H1 (cell line): Measurements from ENCODE around the gene AIFM1. TPM values are rescaled to one million over a fixed set of nuclear protein-coding genes. Genes with fewer than 3 reads are reported as not detected.

ENCODE experiments used
- CTCF ChIA-PET: fragments of 300-600 bp; sonication (Branson Sonifier 250); formaldehyde crosslinking; loops from one replicate; lab custom pipeline; 2021; ENCODE audit not compliant: partially characterized antibody; lab: Charles Lee
- POLR2A ChIA-PET: fragments of 300-600 bp; sonication (Branson Sonifier 250); formaldehyde crosslinking; loops from one replicate; lab custom pipeline; 2021; ENCODE audit warnings: inconsistent platforms; ENCODE audit not compliant: partially characterized antibody; lab: Charles Lee
- DNase-seq, 2 experiments: peaks; one replicate each; pipeline versions ENCODE4 v3.0.0 to v3.0.0-alpha.2; 2010 to 2022; ENCODE audit warnings: low spot score in 2 of 2, low read depth in 1 of 2, mixed read lengths in 1 of 2
- FAIRE-seq: peaks from 2 replicates; lab custom pipeline; 2011; peaks lifted over from hg19 to GRCh38; lab: Jason Lieb, UNC
- H2AFZ ChIP-seq: 2 replicates; pipeline ENCODE4 v1.8.1; 2012; ENCODE audit warnings: low read length, inconsistent platforms
- H2AK5ac ChIP-seq: 2 replicates; pipeline ENCODE4 v1.6.1; 2013; ENCODE audit warnings: low read depth, low read length
- H2BK120ac ChIP-seq: replicated peaks from 2 replicates; pipeline ENCODE3; 2013; ENCODE audit warnings: low read depth, low read length, inconsistent platforms
- H2BK12ac ChIP-seq: 2 replicates; pipeline ENCODE4 v1.6.1; 2013; ENCODE audit warnings: low read depth, low read length
- H2BK15ac ChIP-seq: 2 replicates; pipeline ENCODE4 v1.6.1; 2013; ENCODE audit warnings: low read length
- H2BK20ac ChIP-seq: 2 replicates; pipeline ENCODE4 v1.6.1; 2013; ENCODE audit warnings: low read length
- H2BK5ac ChIP-seq: 2 replicates; pipeline ENCODE4 v1.6.1; 2013; ENCODE audit warnings: low read depth, low read length
- H3K14ac ChIP-seq: 2 replicates; pipeline ENCODE4 v1.6.1; 2013; ENCODE audit warnings: inconsistent platforms; ENCODE audit not compliant: insufficient read length
- H3K18ac ChIP-seq: 2 replicates; pipeline ENCODE4 v1.6.1; 2013; ENCODE audit warnings: low read length; ENCODE audit errors: extremely low read depth
- H3K23ac ChIP-seq: 2 replicates; pipeline ENCODE4 v1.6.1; 2013; ENCODE audit warnings: inconsistent platforms; ENCODE audit not compliant: insufficient read length
- H3K23me2 ChIP-seq: 2 replicates; pipeline ENCODE4 v1.6.1; 2013; ENCODE audit warnings: low read depth, low read length
- H3K27ac ChIP-seq: 2 replicates; pipeline ENCODE4 v1.6.1; 2011; ENCODE audit warnings: low read depth, low read length, inconsistent platforms
- H3K27me3 ChIP-seq, 4 experiments: replicated peaks in 1 of 4; 1 replicate in 1 of 4; 2 replicates in 3 of 4; pipeline versions ENCODE4 v1.6.1 to v1.8.1; 2011 to 2013; ENCODE audit warnings: low read length in 3 of 4, mild to moderate bottlenecking in 3 of 4, inconsistent platforms in 2 of 4, mixed read lengths in 2 of 4, moderate library complexity in 1 of 4; ENCODE audit not compliant: control insufficient read depth in 3 of 4, insufficient read depth in 3 of 4; ENCODE audit errors: extremely low read depth in 1 of 4
- H3K36me3 ChIP-seq, 4 experiments: 2 replicates each; pipeline versions ENCODE4 v1.6.1 to v1.8.1; 2011 to 2013; ENCODE audit warnings: mild to moderate bottlenecking in 4 of 4, low read length in 3 of 4, moderate library complexity in 2 of 4, control low read depth in 1 of 4, inconsistent platforms in 1 of 4; ENCODE audit not compliant: insufficient read depth in 4 of 4, control insufficient read depth in 2 of 4
- H3K4ac ChIP-seq: replicated peaks from 2 replicates; pipeline ENCODE3; 2013; ENCODE audit warnings: low read length, low read depth, mixed read lengths, inconsistent platforms; ENCODE audit not compliant: insufficient read length
- H3K4me1 ChIP-seq, 4 experiments: replicated peaks in 1 of 4; 1 replicate in 1 of 4; 2 replicates in 3 of 4; pipeline versions ENCODE4 v1.6.1 to v1.8.1; 2011 to 2013; ENCODE audit warnings: low read length in 3 of 4, inconsistent platforms in 2 of 4, mixed read lengths in 1 of 4; ENCODE audit not compliant: insufficient read depth in 4 of 4, control insufficient read depth in 3 of 4
- H3K4me2 ChIP-seq, 2 experiments: 2 replicates each; pipeline versions ENCODE4 v1.6.1 to v1.8.1; 2011 to 2013; ENCODE audit warnings: low read depth in 2 of 2, low read length in 2 of 2, control low read depth in 1 of 2, inconsistent platforms in 1 of 2, mild to moderate bottlenecking in 1 of 2; ENCODE audit not compliant: insufficient read depth in 1 of 2
- H3K4me3 ChIP-seq, 4 experiments: fragments of 200-600, 300-600 bp in 1 of 4; sonication (generic), shearing (Covaris generic), sonication (Bioruptor Twin) in 1 of 4; 2 replicates each; pipeline versions ENCODE4 v1.5.1 to v1.8.1; 2011 to 2016; ENCODE audit warnings: low read length in 4 of 4, low read depth in 3 of 4, control low read depth in 2 of 4, inconsistent platforms in 2 of 4, mild to moderate bottlenecking in 2 of 4, mixed read lengths in 1 of 4, moderate library complexity in 1 of 4; ENCODE audit not compliant: insufficient read depth in 2 of 4; ENCODE audit errors: extremely low read depth in 1 of 4
- H3K56ac ChIP-seq: replicated peaks from 2 replicates; pipeline ENCODE3; 2013; ENCODE audit warnings: low read depth, mild to moderate bottlenecking, mixed read lengths, low read length, inconsistent platforms; ENCODE audit not compliant: insufficient read length
- H3K79me1 ChIP-seq: 2 replicates; pipeline ENCODE4 v1.6.1; 2013; ENCODE audit warnings: low read depth, low read length, control low read depth
- H3K79me2 ChIP-seq, 2 experiments: 2 replicates each; pipeline versions ENCODE4 v1.6.1 to v1.8.1; 2012 to 2013; ENCODE audit warnings: low read length in 2 of 2, mild to moderate bottlenecking in 2 of 2, inconsistent platforms in 1 of 2; ENCODE audit not compliant: insufficient read depth in 2 of 2, control insufficient read depth in 1 of 2
- H3K9ac ChIP-seq, 4 experiments: replicated peaks in 1 of 4; 1 replicate in 1 of 4; 2 replicates in 3 of 4; pipeline versions ENCODE4 v1.6.1 to v1.8.1; 2011 to 2013; ENCODE audit warnings: low read depth in 3 of 4, low read length in 3 of 4, control low read depth in 2 of 4, mild to moderate bottlenecking in 2 of 4, moderate library complexity in 2 of 4, inconsistent platforms in 1 of 4; ENCODE audit errors: extremely low read depth in 1 of 4
- H3K9me3 ChIP-seq, 2 experiments: 2 replicates each; pipeline versions ENCODE4 v1.6.1 to v1.8.1; 2012 to 2013; ENCODE audit warnings: mild to moderate bottlenecking in 2 of 2, moderate library complexity in 2 of 2, control low read depth in 1 of 2, inconsistent platforms in 1 of 2, low read depth in 1 of 2, low read length in 1 of 2, mixed read lengths in 1 of 2; ENCODE audit not compliant: insufficient read depth in 2 of 2
- H4K20me1 ChIP-seq, 2 experiments: replicated peaks in 1 of 2; 2 replicates each; pipeline versions ENCODE3 to v1.8.1; 2011 to 2013; ENCODE audit warnings: inconsistent platforms in 2 of 2, low read length in 2 of 2, mild to moderate bottlenecking in 1 of 2; ENCODE audit not compliant: insufficient read depth in 2 of 2, control insufficient read depth in 1 of 2
- H4K5ac ChIP-seq: 2 replicates; pipeline ENCODE4 v1.6.1; 2013; ENCODE audit warnings: low read length, low read depth, mixed read lengths, inconsistent platforms; ENCODE audit not compliant: insufficient read length
- H4K8ac ChIP-seq: 2 replicates; pipeline ENCODE4 v1.8.0; 2013; ENCODE audit warnings: mild to moderate bottlenecking, moderate library complexity, low read length, inconsistent platforms; ENCODE audit not compliant: insufficient read depth; ENCODE audit errors: extremely low read depth
- H4K91ac ChIP-seq: replicated peaks from 2 replicates; pipeline ENCODE3; 2013; ENCODE audit warnings: low read length, mixed read lengths, inconsistent platforms; ENCODE audit not compliant: insufficient read length
- BACH1 ChIP-seq: IDR thresholded peaks from 2 replicates; pipeline ENCODE4 v1.6.1; 2012; ENCODE audit warnings: low read length, improper control_type of control experiment
- CEBPB ChIP-seq: IDR thresholded peaks from 2 replicates; pipeline ENCODE4 v1.6.1; 2012; ENCODE audit warnings: low read depth, low read length
- CREB1 ChIP-seq: IDR thresholded peaks from 2 replicates; pipeline ENCODE4 v1.6.1; 2012; ENCODE audit warnings: inconsistent platforms
- CTBP2 ChIP-seq: IDR thresholded peaks from 2 replicates; pipeline ENCODE4 v1.7.0; 2011; ENCODE audit warnings: borderline replicate concordance, mild to moderate bottlenecking, moderate library complexity, mixed read lengths, low read length; ENCODE audit not compliant: insufficient read depth, insufficient read length
- NANOG ChIP-seq: IDR thresholded peaks from 2 replicates; pipeline ENCODE4 v1.6.1; 2011; ENCODE audit warnings: low read length, low read depth, mild to moderate bottlenecking, inconsistent platforms; ENCODE audit not compliant: insufficient read depth, poor library complexity, severe bottlenecking
- RNF2 ChIP-seq: fragments of 200-900, 300-1000 bp; sonication (generic); IDR thresholded peaks from 2 replicates; pipeline ENCODE4 v1.7.1; 2016; ENCODE audit warnings: borderline replicate concordance, low read depth, mild to moderate bottlenecking, antibody characterized with exemption, low read length; ENCODE audit not compliant: poor library complexity, severe bottlenecking; ENCODE audit errors: missing control alignments
- SAP30 ChIP-seq: fragments of 300-600 bp; sonication (generic); IDR thresholded peaks from 2 replicates; pipeline ENCODE4 v1.7.1; 2012; ENCODE audit warnings: low read length, moderate library complexity, mild to moderate bottlenecking, inconsistent platforms; ENCODE audit not compliant: insufficient read depth, insufficient replicate concordance
- ZNF274 ChIP-seq: IDR thresholded peaks from 2 replicates; pipeline ENCODE4 v1.7.0; 2012; ENCODE audit warnings: low read length, borderline replicate concordance; ENCODE audit errors: extremely low read depth
- WGBS, 2 experiments: shearing (Covaris generic) in 1 of 2; methylation state at CpG; one replicate each; pipeline versions ENCODE4 v1.1.6 to v1.1.7; 2013 to 2015; ENCODE audit warnings: low lambda C conversion rate in 2 of 2, mixed read lengths in 2 of 2, inconsistent platforms in 1 of 2, low coverage in 1 of 2, missing lambda C conversion rate in 1 of 2; ENCODE audit not compliant: insufficient replicate concordance in 2 of 2, insufficient coverage in 1 of 2, insufficient read length in 1 of 2; ENCODE audit errors: extremely low coverage in 1 of 2, missing lambda C conversion rate in 1 of 2; 5-methylcytosine and 5-hydroxymethylcytosine counted together
- long read RNA-seq, 2 experiments: library from RNA in 1 of 2; library from capped mRNA in 1 of 2; stranded (forward); transcript quantifications; one replicate each; pipeline ENCODE4 v2.0.0, GENCODE V29; 2021; ENCODE audit warnings: inconsistent platforms in 1 of 2
- polyA minus RNA-seq, 3 experiments: library from RNA; depleted of rRNA, polyadenylated mRNA; stranded (reverse); fragments of >200 nt; gene quantifications; 1 replicate in 2 of 3; 2 replicates in 1 of 3; pipeline ENCODE4 v1.2.3, GENCODE V29; 2011
- polyA plus RNA-seq, 7 experiments: library from polyadenylated mRNA; depleted of rRNA in 3 of 7; stranded (reverse) in 5 of 7; unstranded in 2 of 7; fragments of >200 nt in 5 of 7; fragments of 200-250 nt in 2 of 7; gene quantifications; 1 replicate in 5 of 7; 2 replicates in 1 of 7; 4 replicates in 1 of 7; pipeline versions ENCODE4 v1.2.1 to v1.2.3, GENCODE V29; 2011 to 2013; ENCODE audit warnings: missing spikeins in 2 of 7, mixed read lengths in 2 of 7
- total RNA-seq: library from RNA; stranded (reverse); fragmentation: NEBNext Ultra II Directional; extraction: Animal tissue kit (Norgen Biotek cat#: 25700); gene quantifications from 2 replicates; pipeline ENCODE4 v1.2.1, GENCODE V29; 2021

AIFM1 gene
- total RNA-seq (52.8 and 55.4 TPM in 2 replicates), polyA plus RNA-seq (2011; rRNA removed) (23.7 and 34.1 TPM in 2 replicates), polyA minus RNA-seq (2011; rRNA and poly(A)+ RNA removed) (21.8 and 26.4 TPM in 2 replicates)
- polyA plus RNA-seq (2011; cell fraction: cytosol; rRNA removed), result 44.8 TPM
- 31.9 TPM for polyA plus RNA-seq (2011; cell fraction: nucleus; rRNA removed)
- 55.8 to 58.1 TPM (median 57.1 TPM) in 4 replicates for polyA plus RNA-seq (2012, experiment 1 of 2)
- 11.7 TPM for polyA plus RNA-seq (2012, experiment 2 of 2)
- 44.0 TPM for polyA plus RNA-seq (2013, experiment 1 of 2)
- 45.9 TPM for polyA plus RNA-seq (2013, experiment 2 of 2)
- polyA minus RNA-seq (2011; cell fraction: cytosol; rRNA and poly(A)+ RNA removed), result 13.0 TPM
- 10.6 TPM for polyA minus RNA-seq (2011; cell fraction: nucleus; rRNA and poly(A)+ RNA removed)
- long read RNA-seq, experiment 1, transcript AIFM1-201 (16 exons, 2,260 nt), result major isoform, 12 of 43 reads
- long read RNA-seq, experiment 1, partial matches to known transcripts, result 25 of 43 reads
- long read RNA-seq, experiment 1, other reads (novel, unspliced or antisense), result 6 of 43 reads
- long read RNA-seq, experiment 2, transcript AIFM1-201 (16 exons, 2,260 nt), result major isoform, 69 of 88 reads
- long read RNA-seq, experiment 2, partial matches to known transcripts, result 10 of 88 reads
- long read RNA-seq, experiment 2, other reads (novel, unspliced or antisense), result 8 of 88 reads

DNA sequence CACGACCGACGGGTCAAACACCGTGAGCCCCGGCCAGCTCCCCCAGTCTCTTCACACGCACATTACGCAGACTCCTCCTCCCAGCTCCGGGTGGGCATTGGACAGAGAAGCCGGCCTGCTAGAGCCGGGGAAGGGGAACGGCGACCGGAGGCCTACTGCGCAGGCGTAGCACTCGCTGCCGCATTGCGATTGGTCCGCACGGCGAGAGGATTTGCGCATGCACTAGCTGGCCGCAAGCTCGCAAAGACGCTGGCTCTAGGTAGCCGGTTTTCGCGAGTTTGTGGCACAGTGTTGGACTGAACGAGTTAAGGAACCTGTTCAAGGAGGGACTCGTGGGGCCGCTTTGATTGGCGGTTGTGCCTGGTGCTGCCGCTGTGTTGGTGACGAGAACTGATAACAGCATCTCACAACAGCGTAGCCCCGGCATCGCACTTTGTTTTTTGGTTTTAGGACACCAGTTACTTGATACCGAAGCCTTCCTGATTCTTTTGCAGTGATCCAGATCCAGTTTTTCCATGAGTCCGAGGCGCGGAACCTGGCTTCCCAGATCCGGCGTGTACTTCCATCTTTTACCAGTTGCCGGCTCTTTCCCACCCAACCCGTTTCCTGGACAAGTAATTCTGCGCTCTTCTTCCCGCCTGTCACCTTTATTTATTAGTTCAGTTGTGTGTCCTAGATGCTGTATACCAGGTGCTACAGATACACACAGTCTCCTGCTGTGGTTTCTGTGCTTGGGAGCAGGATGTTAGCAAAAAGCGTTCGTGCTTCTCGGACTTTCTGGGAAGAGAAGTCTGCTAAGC is at the start of gene AIFM1:
TSS of gene AIFM1 (minus strand) at position 139 of the 800 bp plus-strand sequence. CDS start 185 bp downstream, outside the sequence.
- H3K4ac ChIP-seq, result no peak within 1 kb of the TSS
- no peaks in the 10 kb centered on the region for H4K20me1 ChIP-seq
- peak within 1 kb of the TSS; percentile 69 for H3K56ac ChIP-seq
- 2% methylated on average over 48 of the region's 50 CpGs; no CpG with 5 or more reads in 1 of the 2 experiments for WGBS, 2 experiments
- H3K18ac ChIP-seq, result peak within 1 kb of the TSS; percentile 83
- 0 out of 2 replicates have a peak within 1 kb of the TSS, but pooled peaks have one; percentile 60 for H2BK12ac ChIP-seq
- H2BK15ac ChIP-seq, result no peak within 1 kb of the TSS
- ChIA-PET CTCF (no interaction called here), POLR2A (interaction anchor here (0.6 to 1.2 kb wide), 2 partner anchors 8 to 554 kb away, joined by 3 read pairs; no protein-coding TSS in a partner anchor)
- H3K14ac ChIP-seq, result no peak within 1 kb of the TSS
- no peak within 1 kb of the TSS for H4K91ac ChIP-seq
- no peak within 1 kb of the TSS for H3K23ac ChIP-seq
- no peak within 1 kb of the TSS for H2BK20ac ChIP-seq
- peak within 1 kb of the TSS; percentile 83 for H4K5ac ChIP-seq
- H3K79me2 ChIP-seq, result peaks cover 0 to 12% of the 10 kb centered on the region in 2 experiments; a peak in 2 of 4 replicates
- peaks cover 0 to 6% (median 0%) of the 10 kb centered on the region in 4 experiments; a peak in 4 of 7 replicates for H3K4me1 ChIP-seq
- H2AK5ac ChIP-seq, result no peak within 1 kb of the TSS
- no peaks in the 10 kb centered on the region for H3K9me3 ChIP-seq
- H2AFZ ChIP-seq, result peak within 1 kb of the TSS; percentile 96
- H2BK120ac ChIP-seq, result no peak within 1 kb of the TSS
- H3K27me3 ChIP-seq, result no peaks in the 10 kb centered on the region
- DNase-seq (peak; percentile 82 to 83), FAIRE-seq (peak; percentile 13)
- peaks cover 2% of the 10 kb centered on the region; the same call in 1 of the 2 replicates for H3K23me2 ChIP-seq
- peak within 1 kb of the TSS; percentile 84 for H3K27ac ChIP-seq
- peak within 1 kb of the TSS; percentile 96 for H2BK5ac ChIP-seq
- H3K36me3 ChIP-seq, result no peaks in the 10 kb centered on the region
- H3K9ac ChIP-seq, result peak within 1 kb of the TSS; percentile 63 to 74 (median 72)
- H3K4me2 ChIP-seq, result peak within 1 kb of the TSS; percentile 67 to 82
- 0 out of 2 replicates have a peak, but pooled peaks cover 2% of the 10 kb centered on the region for H3K79me1 ChIP-seq
- H4K8ac ChIP-seq, result peak within 1 kb of the TSS; percentile 94
- peak within 1 kb of the TSS; percentile 68 to 82 (median 76) for H3K4me3 ChIP-seq
- TF ChIP-seq CEBPB, result no peak
- TF ChIP-seq CTBP2, result no peak
- no peak for TF ChIP-seq NANOG
- TF ChIP-seq ZNF274, result no peak
- TF ChIP-seq SAP30, result no peak
- no peak for TF ChIP-seq RNF2
- TF ChIP-seq CREB1, result no peak
- no peak for TF ChIP-seq BACH1
